GM18505 (cell line): ENCODE results near the gene LDB2.
"Not testable (repeated sequence)": the region's sequence is repeated elsewhere in the genome, so short reads cannot be mapped to it uniquely, and the experiment has no call there.

ENCODE experiments used
- ATAC-seq: cut with Tn5 transposase; IDR thresholded peaks from one replicate; pipeline ENCODE4 v1.9.1; 2021; ENCODE audit not compliant: unreplicated experiment
- POLR2A ChIP-seq: IDR thresholded peaks from 4 replicates; pipeline ENCODE4 v1.6.1; 2011; ENCODE audit warnings: borderline replicate concordance; ENCODE audit not compliant: insufficient read depth, insufficient read length; ENCODE audit errors: extremely low read depth

LDB2 gene

GRCh38 chr4:16555156-16555555 lies 343.3 kb downstream of the LDB2 start:
- TF ChIP-seq POLR2A, result no peak

GRCh38 chr4:16550531-16550930 lies 347.9 kb downstream of the LDB2 start:
- TF ChIP-seq POLR2A, result no peak
- ATAC-seq, result no peak

More at GRCh38 chr4:16555156-16555555, 343.3 kb downstream of the LDB2 start:
- ATAC-seq, result no peak

- ATAC-seq, result no peak
- no peak for TF ChIP-seq POLR2A
Measured at GRCh38 chr4:16545656-16546055, 352.8 kb downstream of the LDB2 start.

GRCh38 chr4:16544869-16545268 lies 353.6 kb downstream of the LDB2 start:
- ATAC-seq, result no peak

DNA sequence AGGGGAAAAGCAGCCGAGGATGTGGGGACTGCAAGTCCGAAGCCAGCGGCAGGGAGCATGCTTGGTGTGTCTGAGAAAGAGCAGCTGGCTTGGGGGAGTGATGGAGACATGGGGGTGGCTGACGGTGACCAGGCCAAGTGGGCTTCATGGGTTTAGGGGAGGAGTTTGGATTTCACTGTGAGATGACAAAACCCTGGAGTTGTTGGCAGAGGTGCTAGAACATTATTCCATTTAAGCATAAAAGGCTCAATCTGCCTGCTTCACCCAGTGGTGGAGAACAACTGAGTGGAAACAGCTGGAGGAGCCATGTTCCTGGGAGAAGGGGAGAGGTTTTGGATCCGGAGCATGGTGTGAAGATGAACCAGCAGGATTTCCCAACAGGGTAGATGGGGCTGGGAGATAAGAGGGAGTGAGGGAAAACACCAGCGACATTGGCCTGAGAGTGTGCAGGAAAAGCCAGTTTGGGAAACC lies 354.2 kb downstream of the LDB2 start:
- no peak for ATAC-seq
- TF ChIP-seq POLR2A, result no peak

More at GRCh38 chr4:16544869-16545268, 353.6 kb downstream of the LDB2 start:
- no peak for TF ChIP-seq POLR2A

- no peak for ATAC-seq
- no peak for TF ChIP-seq POLR2A
Measured at GRCh38 chr4:16537926-16538325, 360.5 kb downstream of the LDB2 start.

GRCh38 chr4:16532240-16532970 lies 366.0 kb downstream of the LDB2 start:
- no peak for ATAC-seq

DNA sequence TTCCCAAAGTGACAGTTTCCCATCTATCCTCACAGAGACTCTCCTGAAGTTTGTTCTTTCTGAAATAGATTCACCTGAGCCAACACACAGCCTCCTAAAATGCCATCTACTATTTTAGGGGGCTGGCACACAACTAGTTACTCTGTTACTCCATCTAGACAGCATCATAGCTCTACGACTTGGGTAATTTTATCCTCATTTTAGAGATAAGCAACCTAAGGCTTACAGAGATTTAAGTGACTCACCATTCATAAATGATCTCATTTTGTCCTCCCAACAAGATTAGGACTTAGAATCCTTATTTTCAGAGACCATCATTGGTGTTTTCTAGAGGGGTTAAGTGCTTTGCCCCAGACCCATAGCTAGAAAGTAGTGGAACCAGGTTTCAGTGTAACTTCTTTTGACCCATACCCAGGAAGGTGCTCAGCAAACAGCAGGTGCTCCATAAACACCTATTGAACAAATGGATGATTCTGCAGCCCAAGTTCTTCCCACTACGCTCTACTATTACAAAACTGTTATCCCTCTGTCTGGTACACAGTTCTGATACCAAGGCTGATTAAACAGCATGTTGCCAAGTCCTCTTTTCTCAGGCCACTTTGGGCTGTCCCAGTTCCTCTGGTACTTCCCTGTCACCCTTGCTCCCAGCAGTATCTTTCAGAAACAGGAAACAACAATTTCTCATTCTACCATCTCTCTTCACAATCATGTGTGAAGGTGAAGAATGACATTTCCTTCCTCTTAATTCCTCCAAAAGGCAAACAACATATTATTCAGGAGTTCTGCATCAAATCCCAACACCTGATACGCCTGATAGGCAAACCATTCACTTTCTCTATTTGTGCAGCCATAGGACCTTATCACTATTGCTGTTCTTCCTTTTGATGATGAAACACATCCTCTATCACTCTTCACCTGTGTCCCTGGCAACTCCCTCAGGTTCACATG lies 367.5 kb downstream of the LDB2 start:
- ATAC-seq, result no peak
- no peak for TF ChIP-seq POLR2A

More at GRCh38 chr4:16532240-16532970, 366.0 kb downstream of the LDB2 start:
- no peak for TF ChIP-seq POLR2A

- no peak for ATAC-seq
- TF ChIP-seq POLR2A, result no peak
Measured at GRCh38 chr4:16524911-16525554, 373.4 kb downstream of the LDB2 start.

DNA sequence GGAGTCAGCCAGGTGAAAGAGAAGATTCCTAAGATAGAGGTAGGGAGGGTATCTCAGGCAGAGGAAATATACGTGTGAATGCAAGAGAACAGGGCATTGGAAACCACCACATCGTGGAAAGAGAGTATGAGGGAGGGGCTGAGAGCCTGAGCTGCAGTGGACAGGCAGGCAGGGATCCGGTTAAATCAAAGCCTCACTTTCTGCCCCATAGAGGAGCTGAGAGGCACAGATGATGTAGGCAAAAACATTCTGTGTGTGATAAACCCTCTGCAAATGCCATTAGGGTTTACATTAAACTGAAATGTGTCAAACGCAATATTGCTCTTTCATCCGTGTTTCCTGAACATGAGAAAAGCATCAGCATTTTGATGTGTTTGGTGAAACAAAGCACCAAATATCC lies 374.0 kb downstream of the LDB2 start:
- no peak for TF ChIP-seq POLR2A
- no peak for ATAC-seq

DNA sequence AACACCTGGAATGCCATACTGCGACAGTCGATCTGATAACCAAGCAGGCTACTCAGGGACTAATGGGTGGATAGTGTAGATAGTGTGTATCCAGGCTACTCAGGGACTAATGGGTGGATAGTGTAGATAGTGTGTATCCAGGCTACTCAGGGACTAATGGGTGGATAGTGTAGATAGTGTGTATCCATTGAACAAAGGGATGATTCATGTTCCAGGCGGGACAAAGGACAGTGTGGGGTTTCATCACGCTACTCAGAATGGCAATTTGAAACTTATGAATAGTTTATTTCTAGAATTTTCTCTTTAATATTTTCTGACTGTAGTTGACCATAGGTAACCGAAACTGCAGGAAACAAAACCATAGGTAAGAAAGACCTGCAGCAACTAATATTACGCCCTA lies 374.9 kb downstream of the LDB2 start:
- ATAC-seq, result not testable (repeated sequence)

- ATAC-seq, result no peak
- TF ChIP-seq POLR2A, result no peak
Measured at GRCh38 chr4:16521156-16521915, 377.1 kb downstream of the LDB2 start.
